CD4-positive, alpha-beta T cell treated with Interleukin-21 for 1 hour (primary cell): ENCODE data around the gene TTLL13.
"Not testable (repeated sequence)": the region's sequence is repeated elsewhere in the genome, so short reads cannot be mapped to it uniquely, and the experiment has no call there.

Source experiments
- DNase-seq: peaks from one replicate; pipeline ENCODE4 v3.0.0-alpha.2; 2020

The TTLL13 gene

GRCh38 chr15:90240856-90241255, 8.5 kb upstream of the TTLL13 start:
- no peak for DNase-seq

GRCh38 chr15:90241343-90242192, 7.8 kb upstream of the TTLL13 start:
- no peak for DNase-seq

GRCh38 chr15:90243943-90244639, 5.3 kb upstream of the TTLL13 start:
- DNase-seq: no peak

- no peak for DNase-seq
These were observed 560 bp upstream of the TTLL13 start for GRCh38 chr15:90248789-90249202.

- DNase-seq: no peak
These were observed 8.4 kb downstream of the TTLL13 start for GRCh38 chr15:90257776-90258175.

- no peak for DNase-seq
These were observed 10.2 kb downstream of the TTLL13 start for GRCh38 chr15:90259524-90259923.

GRCh38 chr15:90260731-90261130, 11.4 kb downstream of the TTLL13 start:
- not testable (repeated sequence) for DNase-seq

- DNase-seq: no peak
These were observed 12.5 kb downstream of the TTLL13 start for GRCh38 chr15:90261811-90262210.

GRCh38 chr15:90262426-90262825, 13.1 kb downstream of the TTLL13 start:
- no peak for DNase-seq

GRCh38 chr15:90264671-90265070, 15.3 kb downstream of the TTLL13 start:
- peak; percentile 40 for DNase-seq

GRCh38 chr15:90265271-90266060, 16.1 kb downstream of the TTLL13 start, which contains the start of gene NGRN:
NGRN (plus strand) TSS chr15:90265672; CDS start chr15:90265713, 41 bp downstream.
- DNase-seq: peak; percentile 92

GRCh38 chr15:90266061-90266431, 16.7 kb downstream of the TTLL13 start:
- DNase-seq: peak; percentile 70

- peak; percentile 53 for DNase-seq
These were observed 17.1 kb downstream of the TTLL13 start for GRCh38 chr15:90266485-90266884.

- no peak for DNase-seq
These were observed 19.1 kb downstream of the TTLL13 start for GRCh38 chr15:90268415-90268814.

GRCh38 chr15:90270502-90271150, 21.3 kb downstream of the TTLL13 start:
- no peak for DNase-seq

- DNase-seq: no peak
These were observed 22.3 kb downstream of the TTLL13 start for GRCh38 chr15:90271459-90272166.

- DNase-seq: not testable (repeated sequence)
These were observed 29.1 kb downstream of the TTLL13 start for GRCh38 chr15:90278467-90278866.

GRCh38 chr15:90280743-90281142, 31.4 kb downstream of the TTLL13 start:
- not testable (repeated sequence) for DNase-seq

GRCh38 chr15:90281637-90282036, 32.3 kb downstream of the TTLL13 start:
- DNase-seq: not testable (repeated sequence)

GRCh38 chr15:90286678-90287077, 37.3 kb downstream of the TTLL13 start:
- DNase-seq: peak; percentile 67

GRCh38 chr15:90287101-90287500, 37.7 kb downstream of the TTLL13 start:
- DNase-seq: no peak

- DNase-seq: no peak
These were observed 38.6 kb downstream of the TTLL13 start for GRCh38 chr15:90287946-90288345.
